ENCODE measurements around the gene IGFBP4.

IGFBP4 gene

DNA sequence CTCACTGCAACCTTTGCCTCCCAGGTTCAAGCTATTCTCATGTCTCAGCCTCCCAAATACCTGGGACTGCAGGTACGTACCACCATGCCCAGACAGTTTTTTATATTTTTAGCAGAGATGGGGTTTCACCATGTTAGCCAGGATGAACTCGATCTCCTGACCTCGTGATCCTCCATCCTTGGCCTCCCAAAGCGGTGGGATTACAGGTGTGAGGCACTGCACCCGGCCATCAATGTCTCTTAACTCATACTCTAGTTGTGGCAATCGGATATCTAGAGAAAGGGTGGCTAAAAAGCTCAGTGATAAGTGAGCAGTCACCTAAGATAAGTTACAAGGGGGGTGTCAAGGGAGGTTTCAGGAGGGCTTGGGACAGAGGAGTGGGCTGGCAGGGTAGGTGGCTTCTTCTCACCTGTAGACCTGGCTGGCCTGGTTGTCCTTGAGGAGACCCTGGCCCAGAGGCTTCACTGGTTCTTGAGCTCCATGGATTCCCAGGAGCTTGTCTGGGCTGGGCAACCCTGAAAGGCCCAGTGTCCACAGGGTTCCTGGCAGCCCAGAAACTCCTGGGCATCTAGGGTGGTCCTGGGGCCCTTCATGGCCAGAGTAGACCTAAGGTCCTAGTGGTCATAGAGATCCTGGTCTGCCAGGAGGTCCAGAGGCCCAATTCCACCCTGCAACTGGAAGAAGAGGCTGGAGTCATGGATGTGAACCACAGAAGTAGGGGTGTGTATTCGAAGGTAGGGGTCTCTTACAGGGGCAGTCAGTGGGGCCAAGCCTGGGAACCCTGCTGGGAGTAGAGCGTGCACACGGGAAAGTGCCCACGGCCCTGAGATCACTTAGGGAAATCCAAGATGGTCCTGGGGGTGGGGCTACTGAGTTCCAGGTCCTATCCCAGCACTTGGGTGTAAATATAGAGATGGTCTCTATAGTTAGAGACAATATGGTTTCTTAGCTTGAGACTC, 12.7 kb upstream of the IGFBP4 start:
- DNase-seq (ENCODE audit: insufficient read length, low spot score) (no peak), FAIRE-seq (no peak)
- no peak for TF ChIP-seq SPI1 (IDR thresholded peaks at IDR 0.05; ENCODE audit: low read depth, low read length)
- TF ChIP-seq POU2F2 (IDR thresholded peaks at IDR 0.05; ENCODE audit: low read depth, low read length), result no peak
- TF ChIP-seq POLR2AphosphoS5 (IDR thresholded peaks at IDR 0.05; ENCODE audit: low read depth, low read length), result no peak

DNA sequence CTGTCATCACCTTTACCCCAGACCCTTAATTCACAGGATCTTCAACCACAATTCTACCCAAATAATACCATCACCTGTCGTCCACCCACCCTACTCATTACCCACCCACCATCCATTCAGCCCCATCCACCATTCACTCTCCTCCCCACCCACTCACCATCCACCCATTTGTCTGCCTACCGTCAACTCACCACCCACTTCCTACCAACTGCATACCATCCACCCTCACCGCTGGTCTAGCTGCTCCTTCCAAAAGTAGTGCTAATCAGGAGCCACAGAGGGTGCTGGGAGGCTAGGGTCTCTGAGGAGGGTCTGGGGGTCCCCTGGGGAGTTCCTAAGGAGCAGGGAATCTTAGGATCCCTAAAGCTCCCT, 12.0 kb upstream of the IGFBP4 start:
- no peak for DNase-seq (ENCODE audit: insufficient read length, low spot score)
- TF ChIP-seq POLR2AphosphoS5 (IDR thresholded peaks at IDR 0.05; ENCODE audit: low read depth, low read length) (no peak), PAX5 (IDR thresholded peaks at IDR 0.05; ENCODE audit: insufficient read depth, low read length, severe bottlenecking) (no peak), POLR2A (IDR thresholded peaks at IDR 0.05; ENCODE audit: low read depth, low read length) (no peak), SPI1 (IDR thresholded peaks at IDR 0.05; ENCODE audit: low read depth, low read length) (no peak), POU2F2 (IDR thresholded peaks at IDR 0.05; ENCODE audit: low read depth, low read length) (no peak), TAF1 (IDR thresholded peaks at IDR 0.05; ENCODE audit: low read depth, low read length) (no peak)
- no peak for FAIRE-seq

DNA sequence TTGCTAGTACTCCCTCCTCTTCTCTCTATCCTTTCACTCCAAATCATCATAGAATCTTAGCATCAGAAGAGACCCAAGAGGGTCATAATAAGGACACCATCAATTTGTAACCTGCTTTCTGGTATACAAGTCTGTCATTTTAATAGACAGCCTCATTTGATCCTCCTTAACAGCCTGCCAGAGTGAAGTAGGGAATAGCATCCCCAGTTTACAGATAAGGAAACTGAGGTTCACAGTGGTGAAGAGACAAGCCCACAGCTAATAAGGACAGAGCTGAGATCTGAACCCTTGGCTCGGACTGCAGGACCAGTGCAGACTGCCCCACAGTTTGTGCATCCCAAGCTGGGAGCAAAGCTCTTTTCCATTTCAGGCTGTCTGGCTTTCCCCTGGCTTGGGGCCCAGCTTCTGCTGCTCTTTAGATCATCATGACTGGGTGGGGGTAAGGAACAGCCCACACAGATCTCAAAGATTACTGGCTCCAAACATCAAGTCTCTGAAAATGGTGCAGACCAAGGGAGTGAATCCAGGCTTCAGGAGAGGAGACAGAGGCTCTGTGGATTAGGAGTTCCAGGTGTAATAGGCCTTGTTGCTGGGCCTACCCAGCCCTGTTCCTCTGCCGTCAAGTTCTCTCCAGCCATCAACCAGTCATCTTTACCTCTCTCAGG, 10.3 kb upstream of the IGFBP4 start:
- peak; percentile 5 for FAIRE-seq
- TF ChIP-seq POU2F2 (IDR thresholded peaks at IDR 0.05; ENCODE audit: low read depth, low read length) (no peak), POLR2AphosphoS5 (IDR thresholded peaks at IDR 0.05; ENCODE audit: low read depth, low read length) (no peak), SPI1 (IDR thresholded peaks at IDR 0.05; ENCODE audit: low read depth, low read length) (no peak), POLR2A (IDR thresholded peaks at IDR 0.05; ENCODE audit: low read depth, low read length) (no peak), PAX5 (IDR thresholded peaks at IDR 0.05; ENCODE audit: insufficient read depth, low read length, severe bottlenecking) (no peak), TAF1 (IDR thresholded peaks at IDR 0.05; ENCODE audit: low read depth, low read length) (no peak)
- no peak for DNase-seq (ENCODE audit: insufficient read length, low spot score)

DNA sequence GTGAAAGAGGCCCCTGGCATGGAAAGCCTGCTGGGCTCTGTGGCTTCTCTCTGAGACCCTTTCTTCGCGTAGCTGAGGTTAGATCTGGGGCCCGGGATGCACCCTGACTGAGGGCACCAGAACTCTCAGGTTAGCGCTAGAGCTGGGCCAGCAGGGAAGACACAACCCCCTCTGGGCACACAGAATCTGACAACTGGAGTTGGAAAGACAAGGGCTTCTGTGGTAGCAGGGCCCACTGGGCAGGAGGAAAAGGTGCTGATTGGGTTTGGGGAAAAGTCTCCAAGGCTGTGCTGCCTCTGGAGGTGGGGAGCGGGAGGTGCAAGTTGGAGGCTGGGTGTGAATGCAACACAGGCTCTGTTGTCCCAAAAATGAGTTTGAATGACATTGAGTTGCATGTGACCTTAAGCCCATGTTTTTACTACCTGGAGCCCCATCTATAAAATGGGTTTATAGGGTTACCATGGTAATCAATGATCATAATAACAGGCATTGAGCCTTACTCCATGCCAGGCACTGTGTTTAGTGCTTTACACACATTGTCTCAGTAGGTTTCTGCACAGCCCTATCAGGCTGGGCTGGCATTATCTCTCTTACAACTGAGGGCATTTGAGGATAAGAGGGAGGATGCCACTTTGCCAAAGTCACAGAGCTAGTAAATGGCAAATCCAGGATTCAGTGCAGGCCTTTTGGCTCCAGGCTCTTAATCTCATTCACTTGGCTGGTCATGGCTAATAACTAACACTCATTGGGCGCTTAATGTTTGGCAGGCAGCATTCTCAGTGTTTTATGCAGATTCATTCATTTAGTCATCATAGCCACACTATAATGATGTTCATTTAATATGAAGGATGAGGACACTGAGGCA, 9.5 kb upstream of the IGFBP4 start:
- TF ChIP-seq POLR2A (IDR thresholded peaks at IDR 0.05; ENCODE audit: low read depth, low read length), result no peak
- no peak for TF ChIP-seq POU2F2 (IDR thresholded peaks at IDR 0.05; ENCODE audit: low read depth, low read length)
- TF ChIP-seq POLR2AphosphoS5 (IDR thresholded peaks at IDR 0.05; ENCODE audit: low read depth, low read length), result no peak
- TF ChIP-seq PAX5 (IDR thresholded peaks at IDR 0.05; ENCODE audit: insufficient read depth, low read length, severe bottlenecking), result no peak
- no peak for TF ChIP-seq TAF1 (IDR thresholded peaks at IDR 0.05; ENCODE audit: low read depth, low read length)
- no peak for TF ChIP-seq SPI1 (IDR thresholded peaks at IDR 0.05; ENCODE audit: low read depth, low read length)
- DNase-seq (ENCODE audit: insufficient read length, low spot score) (no peak), FAIRE-seq (peak; percentile 81)

DNA sequence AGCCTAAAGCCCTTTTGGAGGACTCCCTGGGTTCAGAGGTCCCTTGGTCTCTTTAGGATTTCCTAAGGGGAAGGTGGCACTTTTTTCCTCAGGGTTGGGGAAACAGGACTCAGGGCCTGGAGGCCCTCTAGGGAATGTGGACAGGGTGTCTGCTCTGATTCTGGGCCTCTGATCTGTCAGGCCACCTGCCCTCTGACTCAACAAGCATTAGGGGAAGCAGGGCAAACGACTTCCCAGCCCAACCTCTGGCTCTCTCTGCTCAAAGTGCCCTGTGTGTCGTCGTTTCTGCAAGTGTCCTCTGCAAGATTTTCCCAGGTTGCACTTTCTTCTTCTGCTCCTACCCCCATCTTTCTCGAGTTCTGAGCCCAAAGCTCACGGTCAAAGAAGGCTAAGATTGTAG, 6.6 kb upstream of the IGFBP4 start:
- no peak for FAIRE-seq
- TF ChIP-seq TAF1 (IDR thresholded peaks at IDR 0.05; ENCODE audit: low read depth, low read length) (no peak), PAX5 (IDR thresholded peaks at IDR 0.05; ENCODE audit: insufficient read depth, low read length, severe bottlenecking) (no peak), POU2F2 (IDR thresholded peaks at IDR 0.05; ENCODE audit: low read depth, low read length) (no peak), POLR2A (IDR thresholded peaks at IDR 0.05; ENCODE audit: low read depth, low read length) (no peak)

DNA sequence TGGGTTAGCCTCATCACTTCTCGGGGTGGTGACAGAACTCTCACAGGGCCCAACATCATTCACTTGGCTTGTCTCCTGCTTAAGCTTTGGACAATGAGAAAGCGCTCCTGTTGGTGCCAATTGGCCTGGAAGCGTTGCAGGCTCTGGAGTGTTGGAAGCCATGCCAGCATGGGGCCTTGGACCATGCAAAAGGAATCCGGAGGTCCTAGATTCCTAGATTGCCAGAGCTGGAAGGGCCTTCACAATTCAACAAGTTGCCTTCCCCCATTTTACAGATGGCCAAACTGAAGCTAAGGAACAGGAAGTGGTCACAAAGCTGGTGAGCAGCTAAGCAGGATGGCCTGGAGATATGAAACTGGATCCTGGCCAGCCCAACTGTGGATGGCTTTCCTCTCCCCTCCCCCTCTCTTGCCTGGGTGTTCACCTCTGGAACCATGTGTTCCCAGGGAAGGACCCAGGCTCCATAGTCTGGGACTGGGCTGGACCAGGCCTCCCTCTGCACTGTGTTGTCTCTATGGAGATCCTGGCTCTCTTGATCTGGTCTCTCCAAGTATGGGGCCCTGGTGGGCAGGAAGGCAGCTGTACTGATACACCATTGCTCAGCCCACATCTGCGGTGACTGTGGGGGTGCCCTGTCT, 6.0 kb upstream of the IGFBP4 start:
- no peak for DNase-seq (ENCODE audit: insufficient read length, low spot score)
- no peak for FAIRE-seq
- no peak for TF ChIP-seq POLR2A (IDR thresholded peaks at IDR 0.05; ENCODE audit: low read depth, low read length)
- TF ChIP-seq PAX5 (IDR thresholded peaks at IDR 0.05; ENCODE audit: insufficient read depth, low read length, severe bottlenecking), result no peak
- 0 out of 2 replicates have a peak, but pooled peaks have one; percentile 38 for TF ChIP-seq SPI1 (IDR thresholded peaks at IDR 0.05; ENCODE audit: low read depth, low read length)

More for the DNA sequence above, 6.6 kb upstream of the IGFBP4 start:
- no peak for DNase-seq (ENCODE audit: insufficient read length, low spot score)

DNA sequence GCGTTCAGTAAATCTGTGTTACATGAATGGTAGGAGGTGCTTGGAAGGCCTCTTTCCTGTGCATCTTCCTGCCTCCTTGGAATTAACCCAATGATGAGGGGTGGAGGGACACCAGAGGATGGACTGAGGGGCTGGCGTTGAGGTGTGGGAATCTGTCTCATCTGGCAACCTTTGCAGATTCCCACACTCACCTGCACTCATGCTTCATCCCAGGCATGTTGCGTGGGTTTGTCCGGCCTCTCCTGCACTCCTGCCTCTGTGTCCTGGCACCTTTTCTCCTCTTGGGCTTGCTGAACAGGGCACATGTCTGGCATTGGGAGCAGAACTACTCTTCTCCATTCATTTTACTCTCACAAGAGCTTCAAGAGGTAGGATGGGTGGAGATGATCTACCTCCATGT, 3.1 kb upstream of the IGFBP4 start:
- no peak for DNase-seq (ENCODE audit: insufficient read length, low spot score)
- TF ChIP-seq POLR2A (IDR thresholded peaks at IDR 0.05; ENCODE audit: low read depth, low read length), result no peak
- no peak for TF ChIP-seq SPI1 (IDR thresholded peaks at IDR 0.05; ENCODE audit: low read depth, low read length)
- no peak for TF ChIP-seq TAF1 (IDR thresholded peaks at IDR 0.05; ENCODE audit: low read depth, low read length)
- no peak for TF ChIP-seq PAX5 (IDR thresholded peaks at IDR 0.05; ENCODE audit: insufficient read depth, low read length, severe bottlenecking)
- TF ChIP-seq POLR2AphosphoS5 (IDR thresholded peaks at IDR 0.05; ENCODE audit: low read depth, low read length), result no peak
- no peak for TF ChIP-seq POU2F2 (IDR thresholded peaks at IDR 0.05; ENCODE audit: low read depth, low read length)
- FAIRE-seq, result no peak

DNA sequence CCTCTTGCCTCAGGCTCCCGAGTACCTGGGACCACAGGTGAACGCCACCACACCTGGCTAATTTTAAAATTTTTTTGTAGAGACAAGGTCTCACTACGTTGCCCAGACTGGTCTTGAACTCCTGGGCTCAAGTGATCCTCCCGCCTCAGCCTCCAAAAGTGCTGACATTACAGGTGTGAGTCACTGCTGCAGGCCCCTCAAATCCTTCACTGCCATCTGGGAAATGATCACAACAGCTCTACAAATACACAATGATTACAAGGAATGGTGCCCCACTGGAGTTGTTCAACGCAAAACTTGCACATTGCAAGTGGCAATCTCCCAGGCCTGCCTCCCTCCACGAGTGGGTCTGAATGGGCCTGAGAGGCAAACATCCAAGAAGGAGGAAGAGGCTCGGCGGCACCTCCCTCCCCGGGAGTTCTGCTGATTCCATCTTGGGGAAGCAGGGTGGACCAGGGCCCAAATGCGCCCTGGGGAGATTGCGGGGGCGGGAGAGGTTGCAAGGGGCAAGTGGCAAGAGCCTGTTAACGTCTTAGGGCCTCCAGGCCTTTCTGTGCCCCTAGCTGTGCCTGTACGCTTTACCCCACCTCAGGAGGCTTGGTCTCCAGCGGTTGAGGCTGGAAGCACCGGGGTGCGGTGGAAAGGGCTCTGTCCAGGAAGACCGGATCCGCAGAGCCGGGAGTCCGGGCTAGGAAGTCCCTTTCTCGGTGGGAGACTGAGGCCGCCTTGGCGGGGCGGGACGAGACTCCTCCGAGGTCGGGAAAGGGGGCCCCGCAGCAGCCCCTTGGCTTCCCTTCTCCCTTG, 656 bp upstream of the IGFBP4 start:
- FAIRE-seq (no peak), DNase-seq (ENCODE audit: insufficient read length, low spot score) (no peak)
- TF ChIP-seq PAX5 (IDR thresholded peaks at IDR 0.05; ENCODE audit: insufficient read depth, low read length, severe bottlenecking) (no peak), POU2F2 (IDR thresholded peaks at IDR 0.05; ENCODE audit: low read depth, low read length) (no peak), TAF1 (IDR thresholded peaks at IDR 0.05; ENCODE audit: low read depth, low read length) (no peak), POLR2AphosphoS5 (IDR thresholded peaks at IDR 0.05; ENCODE audit: low read depth, low read length) (no peak), SPI1 (IDR thresholded peaks at IDR 0.05; ENCODE audit: low read depth, low read length) (no peak), POLR2A (IDR thresholded peaks at IDR 0.05; ENCODE audit: low read depth, low read length) (no peak)

Data from GM12891 (cell line).